K562 (cell line): ENCODE data around the gene PPT1. TPM values are rescaled to one million over a fixed set of nuclear protein-coding genes. Genes with fewer than 3 reads are reported as not detected.

Experiments used
- BRD4 ChIP-seq: fragments of 200-600 bp; sonication (generic); IDR thresholded peaks from 2 replicates; pipeline ENCODE4 v1.6.1; 2017; ENCODE audit warnings: inconsistent platforms
- CBFA2T3 ChIP-seq: fragments of 450-650 bp; IDR thresholded peaks from 2 replicates; pipeline ENCODE4 v1.6.1; 2017
- CSDE1 ChIP-seq, 2 experiments: fragments of 450-650 bp; IDR thresholded peaks; 2 replicates each; pipeline ENCODE4 v1.6.1; 2016; ENCODE audit warnings: mild to moderate bottlenecking in 1 of 2
- DMBX1 ChIP-seq: fragments of 250-450 bp; sonication (Bioruptor Pico); IDR thresholded peaks from 2 replicates; pipeline ENCODE4 v1.8.0; 2022; ENCODE audit warnings: inconsistent platforms, mild to moderate bottlenecking, moderate library complexity, borderline replicate concordance
- GABPB2 ChIP-seq: fragments of 250-450 bp; sonication (Bioruptor Pico); conservative IDR thresholded peaks from 2 replicates; pipeline ENCODE4 v1.5.1; 2021; ENCODE audit warnings: mild to moderate bottlenecking
- HEY1 ChIP-seq: fragments of 250-450 bp; sonication (Bioruptor Pico); IDR thresholded peaks from 2 replicates; pipeline ENCODE4 v1.5.0; 2020; ENCODE audit warnings: mild to moderate bottlenecking, moderate library complexity, borderline replicate concordance
- HMG20B ChIP-seq: fragments of 250-450 bp; sonication (Bioruptor Pico); IDR thresholded peaks from 2 replicates; pipeline ENCODE4 v1.5.0; 2021; ENCODE audit warnings: mild to moderate bottlenecking
- ILF3 ChIP-seq: fragments of 450-650 bp; IDR thresholded peaks from 2 replicates; pipeline ENCODE4 v1.6.1; 2018; ENCODE audit warnings: antibody characterized with exemption, mild to moderate bottlenecking, moderate library complexity, borderline replicate concordance
- POLR2G ChIP-seq: fragments of 200-400 bp; formaldehyde crosslinking; IDR thresholded peaks from 2 replicates; pipeline ENCODE4 v1.6.1; 2017; ENCODE audit warnings: low read depth, mild to moderate bottlenecking, antibody characterized with exemption, low read length, moderate library complexity
- RAD21 ChIP-seq, 2 experiments: fragments of 250-450 bp in 1 of 2; fragments of 450-650 bp in 1 of 2; sonication (Bioruptor Pico) in 1 of 2; formaldehyde crosslinking in 1 of 2; IDR thresholded peaks in 1 of 2; conservative IDR thresholded peaks in 1 of 2; 2 replicates each; pipeline versions ENCODE4 v1.4.0 to v1.8.0; 2020 to 2022; ENCODE audit warnings: mild to moderate bottlenecking in 2 of 2, moderate library complexity in 1 of 2
- SP2 ChIP-seq: IDR thresholded peaks from 2 replicates; pipeline ENCODE4 v1.6.1; 2011; ENCODE audit warnings: mild to moderate bottlenecking, low read depth, low read length, moderate library complexity; ENCODE audit not compliant: poor library complexity, severe bottlenecking; ENCODE audit errors: extremely low read depth
- SRF ChIP-seq, 2 experiments: fragments of 250-450, 450-650 bp in 1 of 2; sonication (Bioruptor Pico) in 1 of 2; sonication (generic) in 1 of 2; formaldehyde crosslinking; IDR thresholded peaks; 2 replicates each; pipeline versions ENCODE4 v1.5.0 to v1.5.1; 2020 to 2022; ENCODE audit warnings: mild to moderate bottlenecking in 1 of 2, missing genetic modification reagents in 1 of 2
- TCF7 ChIP-seq: sonication (generic); IDR thresholded peaks from 2 replicates; pipeline ENCODE4 v1.6.1; 2016; ENCODE audit warnings: antibody characterized with exemption, borderline replicate concordance
- TGIF2 ChIP-seq: sonication (generic); formaldehyde crosslinking; IDR thresholded peaks from 2 replicates; pipeline ENCODE4 v1.8.1; 2022; ENCODE audit warnings: mild to moderate bottlenecking, missing genetic modification reagents, moderate library complexity
- USF1 ChIP-seq: sonication (generic); formaldehyde crosslinking; IDR thresholded peaks from 2 replicates; pipeline ENCODE4 v1.9.0; 2022; ENCODE audit warnings: mild to moderate bottlenecking, missing genetic modification reagents
- ZEB2 ChIP-seq: fragments of 450-650 bp; IDR thresholded peaks from 2 replicates; pipeline ENCODE4 v1.6.1; 2016
- ZFP1 ChIP-seq: fragments of 450-650 bp; formaldehyde crosslinking; IDR thresholded peaks from 2 replicates; pipeline ENCODE4 v1.4.0; 2020; ENCODE audit warnings: mild to moderate bottlenecking, mixed read lengths
- ZFPM2 ChIP-seq: fragments of 250-450 bp; sonication (Bioruptor Pico); IDR thresholded peaks from 2 replicates; pipeline ENCODE4 v1.5.1; 2022; ENCODE audit warnings: mild to moderate bottlenecking
- ZNF12 ChIP-seq: sonication (generic); formaldehyde crosslinking; IDR thresholded peaks from 2 replicates; pipeline ENCODE4 v1.4.0; 2020; ENCODE audit warnings: mild to moderate bottlenecking, missing genetic modification reagents
- ZNF140 ChIP-seq: fragments of 250-450 bp; sonication (Bioruptor Pico); IDR thresholded peaks from 2 replicates; pipeline ENCODE4 v1.8.0; 2021; ENCODE audit warnings: moderate library complexity, mild to moderate bottlenecking, inconsistent platforms
- ZNF280B ChIP-seq: fragments of 250-450 bp; sonication (Bioruptor Pico); IDR thresholded peaks from 2 replicates; pipeline ENCODE4 v1.5.1; 2021; ENCODE audit warnings: mild to moderate bottlenecking
- ZNF764 ChIP-seq: fragments of 250-450 bp; sonication (Bioruptor Pico); IDR thresholded peaks from 2 replicates; pipeline ENCODE4 v1.4.0; 2020; ENCODE audit warnings: low read depth, mild to moderate bottlenecking, moderate library complexity
- polyA plus RNA-seq, 8 experiments: library from polyadenylated mRNA; depleted of rRNA in 4 of 8; stranded (reverse) in 5 of 8; unstranded in 3 of 8; fragments of >200 nt; fragmentation: Nextera tagmentation in 2 of 8; fragmentation: Illumina TruSeq in 1 of 8; extraction: Ambion mirVana in 2 of 8; extraction: Trizol in 1 of 8; gene quantifications; 2 replicates each; pipeline versions ENCODE4 v1.2.1 to v1.2.3, GENCODE V29; 2011 to 2014; ENCODE audit warnings: inconsistent platforms in 1 of 8, missing spikeins in 1 of 8
- total RNA-seq, 7 experiments: library from RNA; depleted of rRNA in 6 of 7; stranded (reverse); fragments of >200 nt in 6 of 7; fragmentation: Illumina TruSeq in 2 of 7; extraction: Trizol in 2 of 7; gene quantifications; 2 replicates each; pipeline versions ENCODE4 v1.2.1 to v1.2.3, GENCODE V29; 2011 to 2021; ENCODE audit warnings: low replicate concordance in 1 of 7
- TF ChIP-seq, protein P1 (sequence below): sonication (generic); formaldehyde crosslinking; IDR thresholded peaks from 2 replicates; pipeline ENCODE4 v1.8.0; 2022; ENCODE audit warnings: mild to moderate bottlenecking, missing genetic modification reagents
- TF ChIP-seq, protein P2 (sequence below), 2 experiments: fragments of 450-650 bp; conservative IDR thresholded peaks; 2 replicates each; pipeline ENCODE4 v1.6.1; 2017; ENCODE audit warnings: mild to moderate bottlenecking in 2 of 2, moderate library complexity in 2 of 2

The PPT1 gene
- total and polyA plus RNA-seq, 9 of the 15 experiments (the other 6 are each of a cell fraction or from before 2014, with no cell fraction given), result 72.2 to 285 (median 143) TPM

- TF ChIP-seq BRD4 (no peak), ZFPM2 (no peak), ZFP1 (no peak), DMBX1 (CRISPR knock-in tag) (no peak), ZNF140 (no peak), HEY1 (no peak), ZNF280B (no peak), GABPB2 (CRISPR knock-in tag) (no peak), ZNF12 (CRISPR knock-in tag) (no peak), ZEB2 (0 out of 2 replicates have a peak, but pooled peaks have one; percentile 37), HMG20B (CRISPR knock-in tag) (no peak), CBFA2T3 (no peak), CSDE1 (IDR thresholded peaks at IDR 0.05) (no peak), TCF7 (0 out of 2 replicates have a peak, but pooled peaks have one; percentile 9), SRF (CRISPR knock-in tag; IDR thresholded peaks at IDR 0.05) (no peak; a peak in 1 of 4 replicates), USF1 (peak; percentile 94), RAD21 (CRISPR knock-in tag; conservative IDR thresholded peaks at IDR 0.05 in 1 of 2, IDR thresholded peaks at IDR 0.05 in 1 of 2) (no peak), ILF3 (no peak; the same call in 1 of the 2 replicates), POLR2G (peak; percentile 77), SP2 (no peak), ZNF764 (CRISPR knock-in tag) (no peak), TGIF2 (CRISPR knock-in tag) (peak; percentile 70; the same call in 1 of the 2 replicates)
- TF ChIP-seq, protein P1, sequence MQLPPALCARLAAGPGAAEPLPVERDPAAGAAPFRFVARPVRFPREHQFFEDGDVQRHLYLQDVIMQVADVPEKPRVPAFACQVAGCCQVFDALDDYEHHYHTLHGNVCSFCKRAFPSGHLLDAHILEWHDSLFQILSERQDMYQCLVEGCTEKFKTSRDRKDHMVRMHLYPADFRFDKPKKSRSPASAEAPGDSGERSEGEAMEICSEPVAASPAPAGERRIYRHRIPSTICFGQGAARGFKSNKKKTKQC (CRISPR knock-in tag), result no peak
- TF ChIP-seq, protein P2, sequence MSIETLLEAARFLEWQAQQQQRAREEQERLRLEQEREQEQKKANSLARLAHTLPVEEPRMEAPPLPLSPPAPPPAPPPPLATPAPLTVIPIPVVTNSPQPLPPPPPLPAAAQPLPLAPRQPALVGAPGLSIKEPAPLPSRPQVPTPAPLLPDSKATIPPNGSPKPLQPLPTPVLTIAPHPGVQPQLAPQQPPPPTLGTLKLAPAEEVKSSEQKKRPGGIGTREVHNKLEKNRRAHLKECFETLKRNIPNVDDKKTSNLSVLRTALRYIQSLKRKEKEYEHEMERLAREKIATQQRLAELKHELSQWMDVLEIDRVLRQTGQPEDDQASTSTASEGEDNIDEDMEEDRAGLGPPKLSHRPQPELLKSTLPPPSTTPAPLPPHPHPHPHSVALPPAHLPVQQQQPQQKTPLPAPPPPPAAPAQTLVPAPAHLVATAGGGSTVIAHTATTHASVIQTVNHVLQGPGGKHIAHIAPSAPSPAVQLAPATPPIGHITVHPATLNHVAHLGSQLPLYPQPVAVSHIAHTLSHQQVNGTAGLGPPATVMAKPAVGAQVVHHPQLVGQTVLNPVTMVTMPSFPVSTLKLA (conservative IDR thresholded peaks at IDR 0.05), result peak; percentile 77 to 80
Observed at GRCh38 chr1:40040511-40041465, 56.3 kb downstream of the PPT1 start, which contains the start of gene CAP1 (continued).
